ENCODE results near the gene MYT1.
"Not testable (repeated sequence)": the region's sequence is repeated elsewhere in the genome, so short reads cannot be mapped to it uniquely, and the experiment has no call there.

DNA sequence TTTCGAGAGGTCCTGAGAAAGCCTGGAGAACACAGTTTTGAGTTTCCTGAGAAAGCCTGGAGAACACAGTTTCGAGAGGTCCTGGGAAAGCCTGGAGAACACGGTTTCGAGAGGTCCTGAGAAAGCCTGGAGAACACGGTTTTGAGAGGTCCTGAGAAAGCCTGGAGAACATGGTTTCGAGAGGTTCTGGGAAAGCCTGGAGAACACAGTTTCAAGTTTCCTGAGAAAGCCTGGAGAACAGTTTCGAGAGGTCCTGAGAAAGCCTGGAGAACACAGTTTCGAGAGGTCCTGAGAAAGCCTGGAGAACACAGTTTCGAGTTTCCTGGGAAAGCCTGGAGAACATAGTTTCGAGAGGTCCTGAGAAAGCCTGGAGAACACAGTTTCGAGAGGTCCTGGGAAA is 40.7 kb upstream of the MYT1 start:
- TF ChIP-seq POLR2A (IDR thresholded peaks at IDR 0.05): not testable (repeated sequence)
- TF ChIP-seq, protein P1, sequence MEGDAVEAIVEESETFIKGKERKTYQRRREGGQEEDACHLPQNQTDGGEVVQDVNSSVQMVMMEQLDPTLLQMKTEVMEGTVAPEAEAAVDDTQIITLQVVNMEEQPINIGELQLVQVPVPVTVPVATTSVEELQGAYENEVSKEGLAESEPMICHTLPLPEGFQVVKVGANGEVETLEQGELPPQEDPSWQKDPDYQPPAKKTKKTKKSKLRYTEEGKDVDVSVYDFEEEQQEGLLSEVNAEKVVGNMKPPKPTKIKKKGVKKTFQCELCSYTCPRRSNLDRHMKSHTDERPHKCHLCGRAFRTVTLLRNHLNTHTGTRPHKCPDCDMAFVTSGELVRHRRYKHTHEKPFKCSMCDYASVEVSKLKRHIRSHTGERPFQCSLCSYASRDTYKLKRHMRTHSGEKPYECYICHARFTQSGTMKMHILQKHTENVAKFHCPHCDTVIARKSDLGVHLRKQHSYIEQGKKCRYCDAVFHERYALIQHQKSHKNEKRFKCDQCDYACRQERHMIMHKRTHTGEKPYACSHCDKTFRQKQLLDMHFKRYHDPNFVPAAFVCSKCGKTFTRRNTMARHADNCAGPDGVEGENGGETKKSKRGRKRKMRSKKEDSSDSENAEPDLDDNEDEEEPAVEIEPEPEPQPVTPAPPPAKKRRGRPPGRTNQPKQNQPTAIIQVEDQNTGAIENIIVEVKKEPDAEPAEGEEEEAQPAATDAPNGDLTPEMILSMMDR (IDR thresholded peaks at IDR 0.05): not testable (repeated sequence)

Measured in breast epithelium (tissue), 3 donors.